ENCODE measurements around the gene F2R.
"Not testable (repeated sequence)": the region's sequence is repeated elsewhere in the genome, so short reads cannot be mapped to it uniquely, and the experiment has no call there.

F2R gene

GRCh38 chr5:76720988-76721569 is 5.2 kb downstream of the F2R start:
- no peak for DNase-seq

- DNase-seq, result no peak
These were observed 7.3 kb downstream of the F2R start for GRCh38 chr5:76723266-76723665.

DNA sequence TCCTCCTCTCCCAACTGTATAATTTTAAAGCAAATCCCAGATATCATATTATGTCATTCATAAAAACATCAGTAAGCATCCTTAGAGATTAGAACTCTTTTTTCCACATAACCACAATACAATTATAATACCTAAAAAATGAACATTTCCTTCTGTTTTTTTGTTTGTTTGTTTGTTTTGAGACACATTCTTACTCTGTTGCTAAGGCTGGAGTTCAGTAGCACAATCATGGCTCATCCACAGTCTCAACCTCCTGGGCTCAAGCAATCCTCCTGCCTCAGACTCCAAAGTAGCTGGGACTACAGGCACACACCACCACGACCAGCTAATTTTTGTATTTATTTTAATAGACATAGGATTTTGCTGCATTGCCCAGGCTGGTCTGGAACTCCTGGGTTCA is 8.0 kb downstream of the F2R start:
- DNase-seq, result no peak

DNA sequence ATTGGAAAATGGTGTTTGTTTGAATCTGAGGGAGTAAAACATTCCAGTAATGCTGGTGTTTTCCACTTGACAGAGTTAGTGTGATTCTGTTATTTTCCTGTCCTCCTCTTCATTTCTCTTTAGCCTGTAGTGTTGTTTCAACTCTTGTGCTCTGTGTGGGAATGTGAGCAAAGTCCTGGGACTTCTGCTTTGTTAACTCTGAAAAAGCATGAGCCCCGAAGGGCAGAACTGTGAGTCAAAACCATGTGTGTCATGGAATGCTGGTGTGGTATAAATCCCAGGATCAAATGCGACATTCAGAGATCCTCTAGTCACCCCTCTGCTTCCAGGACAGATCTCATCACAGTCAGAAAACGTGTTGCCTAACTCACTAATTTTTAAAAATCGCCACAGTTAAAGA is 8.9 kb downstream of the F2R start:
- DNase-seq, result no peak

GRCh38 chr5:76728965-76729364 is 13.0 kb downstream of the F2R start:
- no peak for DNase-seq

GRCh38 chr5:76729373-76730290 is 13.7 kb downstream of the F2R start:
- no peak for DNase-seq

DNA sequence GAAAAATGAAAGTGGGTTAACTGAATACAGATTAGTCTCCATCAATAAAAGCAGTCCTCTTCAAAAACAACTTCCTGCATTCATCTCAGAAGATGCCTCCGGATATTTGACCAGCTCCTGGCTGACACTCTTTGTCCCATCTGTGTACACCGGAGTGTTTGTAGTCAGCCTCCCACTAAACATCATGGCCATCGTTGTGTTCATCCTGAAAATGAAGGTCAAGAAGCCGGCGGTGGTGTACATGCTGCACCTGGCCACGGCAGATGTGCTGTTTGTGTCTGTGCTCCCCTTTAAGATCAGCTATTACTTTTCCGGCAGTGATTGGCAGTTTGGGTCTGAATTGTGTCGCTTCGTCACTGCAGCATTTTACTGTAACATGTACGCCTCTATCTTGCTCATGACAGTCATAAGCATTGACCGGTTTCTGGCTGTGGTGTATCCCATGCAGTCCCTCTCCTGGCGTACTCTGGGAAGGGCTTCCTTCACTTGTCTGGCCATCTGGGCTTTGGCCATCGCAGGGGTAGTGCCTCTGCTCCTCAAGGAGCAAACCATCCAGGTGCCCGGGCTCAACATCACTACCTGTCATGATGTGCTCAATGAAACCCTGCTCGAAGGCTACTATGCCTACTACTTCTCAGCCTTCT is 16.6 kb downstream of the F2R start:
- no peak for DNase-seq

GRCh38 chr5:76733049-76733417 is 17.1 kb downstream of the F2R start:
- DNase-seq, result peak; percentile 67

DNA sequence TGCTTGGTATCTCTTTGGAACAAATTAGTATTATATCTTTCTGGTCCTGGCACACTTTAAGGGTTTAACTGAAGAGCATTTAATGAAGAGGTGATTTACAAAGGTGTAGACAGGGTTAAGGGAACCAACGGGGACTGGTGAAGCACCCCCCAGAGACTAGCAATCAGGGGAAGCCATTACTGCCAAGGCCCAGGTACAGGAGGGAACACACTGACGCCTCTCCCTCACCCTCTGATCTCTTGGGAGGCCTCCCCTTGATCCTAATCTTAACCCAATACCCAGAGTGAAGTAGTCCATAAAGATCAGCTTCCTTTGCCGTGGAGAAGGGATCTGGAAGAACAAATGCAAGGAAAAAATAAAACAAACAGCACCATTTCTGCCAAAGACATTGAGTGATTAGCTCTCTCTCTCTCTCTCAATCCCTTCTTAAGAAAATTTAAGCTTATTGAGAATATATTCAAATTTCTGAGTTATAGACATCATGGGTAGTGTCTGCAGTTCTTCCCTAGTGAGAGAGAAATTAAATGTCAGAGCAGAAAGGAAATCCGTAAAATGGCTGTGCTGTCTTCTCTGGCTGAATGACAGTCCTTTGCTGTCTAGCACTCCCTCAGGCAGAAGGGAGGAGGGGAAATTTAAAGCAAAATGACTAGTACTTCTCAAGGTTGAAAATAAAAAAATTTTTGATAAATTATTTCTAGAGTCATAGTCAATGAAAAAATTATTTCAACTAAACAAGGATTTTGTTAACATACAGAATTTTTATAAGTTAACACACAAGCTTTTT is 20.0 kb downstream of the F2R start:
- no peak for DNase-seq

GRCh38 chr5:76736679-76737556 is 21.0 kb downstream of the F2R start:
- DNase-seq, result no peak

GRCh38 chr5:76737846-76738245 is 21.9 kb downstream of the F2R start:
- no peak for DNase-seq

DNA sequence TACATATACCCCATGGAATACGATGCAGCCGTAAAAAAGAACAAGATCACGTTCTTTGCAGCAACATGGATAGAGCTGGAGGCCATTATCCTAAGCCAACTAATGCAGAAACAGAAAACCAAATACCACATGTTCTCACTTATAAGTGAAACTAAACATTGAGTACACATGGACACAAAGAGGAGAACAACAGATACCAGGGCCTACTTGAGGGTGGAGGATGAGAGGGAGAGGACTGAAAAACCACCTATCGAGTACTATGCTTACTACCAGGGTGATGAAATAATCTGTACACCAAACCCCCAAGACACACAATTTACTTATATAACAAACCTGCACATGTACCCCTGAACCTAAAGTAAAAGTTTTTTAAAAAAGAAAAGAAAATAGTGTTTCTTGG is 25.6 kb downstream of the F2R start:
- DNase-seq, result not testable (repeated sequence)

- DNase-seq, result no peak
These were observed 26.7 kb downstream of the F2R start for GRCh38 chr5:76742583-76742982.

DNA sequence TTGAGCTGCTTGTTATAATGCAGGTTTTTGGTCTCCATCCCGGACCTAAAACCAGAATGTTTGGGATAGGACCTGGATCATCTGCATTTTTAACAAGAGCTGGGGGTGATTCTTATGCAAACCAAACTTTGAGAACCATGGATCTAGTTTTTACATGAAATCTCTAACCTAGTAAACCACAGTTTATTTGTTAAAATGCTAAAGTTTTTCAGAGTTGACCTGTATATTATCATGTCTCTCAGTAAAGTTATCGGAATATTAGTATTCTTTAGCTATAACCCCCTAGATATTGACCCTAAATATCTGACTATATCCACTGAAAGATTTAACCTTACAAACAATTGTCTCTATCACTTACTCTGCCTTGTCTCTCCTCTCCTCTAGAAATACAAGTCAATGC is 28.7 kb downstream of the F2R start:
- DNase-seq, result no peak

DNA sequence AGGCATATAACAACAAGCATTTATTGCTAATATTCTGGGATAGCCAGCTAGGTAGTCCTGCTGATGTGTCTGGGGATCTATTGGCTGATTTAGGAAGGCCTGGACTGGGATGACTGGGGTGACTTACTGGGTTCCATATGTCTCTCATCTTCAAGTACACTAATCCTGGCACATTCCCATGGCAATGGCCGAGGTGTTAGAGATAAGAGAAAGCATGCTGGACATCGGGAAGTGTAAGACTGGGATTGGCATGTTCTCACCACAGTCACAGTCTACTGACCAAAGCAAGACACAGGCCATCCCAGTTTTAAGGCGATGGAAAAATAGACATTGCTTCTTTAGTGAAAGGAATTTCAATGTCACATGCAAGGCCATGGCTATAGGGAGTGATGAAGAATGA is 29.7 kb downstream of the F2R start:
- DNase-seq, result no peak

GRCh38 chr5:76746677-76747076 is 30.8 kb downstream of the F2R start:
- no peak for DNase-seq

GRCh38 chr5:76747706-76748105 is 31.8 kb downstream of the F2R start:
- DNase-seq, result no peak

GRCh38 chr5:76751291-76751690 is 35.4 kb downstream of the F2R start:
- DNase-seq, result no peak

DNA sequence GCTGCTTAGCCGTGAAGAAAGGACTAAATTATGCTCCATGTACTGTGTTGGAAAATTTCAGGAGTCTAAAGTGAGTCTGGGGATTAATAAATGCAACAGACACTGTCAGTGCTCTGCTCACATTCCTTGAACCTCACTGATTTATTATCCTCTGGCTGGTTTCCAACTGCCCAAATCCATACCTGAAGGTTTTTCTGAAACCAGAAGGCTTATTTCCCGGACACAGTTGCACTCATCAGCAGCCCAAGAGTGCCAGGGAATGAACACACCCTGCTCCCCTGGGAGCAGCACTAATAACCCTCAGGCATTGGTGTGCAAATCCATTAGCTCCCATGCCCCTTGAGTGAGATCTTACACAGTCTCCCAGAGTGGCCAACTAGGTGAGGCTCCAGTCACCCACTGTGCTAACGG is 38.7 kb downstream of the F2R start:
- DNase-seq, result no peak

DNA sequence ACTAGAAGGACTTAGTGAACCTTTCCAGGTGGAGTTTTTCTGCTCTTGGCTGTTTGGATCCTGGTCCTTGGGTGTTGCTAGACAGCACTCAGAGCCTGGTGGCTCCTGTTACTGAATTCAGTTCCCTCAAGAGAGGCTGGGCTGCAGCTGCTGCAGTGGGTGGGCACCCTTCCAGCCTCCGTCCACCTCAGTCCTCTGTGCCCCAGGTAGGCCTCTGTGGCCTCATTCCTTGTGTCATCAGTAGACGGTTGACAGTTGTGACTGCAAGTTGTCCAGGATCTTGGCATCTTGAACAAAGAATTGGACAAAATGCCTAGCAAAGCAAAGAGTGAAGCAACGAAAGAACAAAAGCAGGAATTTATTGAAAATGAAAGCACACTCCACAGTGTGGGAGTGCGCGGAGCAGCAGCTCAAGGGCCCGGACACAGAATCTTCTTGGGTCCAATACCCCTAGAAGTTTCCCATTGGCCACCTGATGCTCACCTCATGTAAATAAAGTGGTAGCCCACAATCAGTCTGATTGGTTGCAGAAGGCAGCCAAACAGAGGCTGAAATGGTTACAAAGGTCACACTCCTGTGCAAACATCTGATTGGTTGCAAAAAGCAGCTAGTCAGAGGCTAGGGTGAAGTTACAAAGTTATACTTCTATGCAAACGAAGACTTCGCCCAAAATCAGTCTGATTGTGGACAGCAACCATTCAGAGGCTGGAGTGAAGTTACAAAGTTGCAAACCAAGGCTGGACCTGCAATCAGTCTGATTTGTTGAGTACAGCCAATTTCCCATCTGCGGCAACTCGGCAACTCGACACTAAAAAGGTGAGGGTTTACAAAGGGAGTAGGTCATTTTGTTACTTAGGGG is 40.1 kb downstream of the F2R start:
- no peak for DNase-seq

DNA sequence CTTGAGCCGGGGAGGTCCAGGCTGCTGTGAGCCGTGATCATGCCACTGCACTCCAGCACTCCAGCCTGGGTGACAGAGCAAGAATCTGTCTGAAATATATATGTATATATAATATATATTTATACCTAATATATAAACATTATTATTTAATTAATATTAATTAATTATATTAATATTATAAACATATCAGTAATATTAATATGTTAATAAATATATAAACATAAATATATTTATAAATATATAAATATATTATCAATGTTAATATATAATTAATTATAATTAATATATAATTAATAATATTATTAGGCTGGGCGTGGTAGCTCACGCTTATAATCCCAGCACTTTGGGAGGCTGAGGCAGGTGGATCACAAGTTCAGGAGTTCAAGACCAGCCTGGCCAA is 41.1 kb downstream of the F2R start:
- no peak for DNase-seq

Measured in CD4-positive, alpha-beta T cell treated with Interleukin-15 for 1 hour (primary cell).